ENCODE data around the gene GAL3ST2.
"Not testable (repeated sequence)": the region's sequence is repeated elsewhere in the genome, so short reads cannot be mapped to it uniquely, and the experiment has no call there.

GAL3ST2 gene

DNA sequence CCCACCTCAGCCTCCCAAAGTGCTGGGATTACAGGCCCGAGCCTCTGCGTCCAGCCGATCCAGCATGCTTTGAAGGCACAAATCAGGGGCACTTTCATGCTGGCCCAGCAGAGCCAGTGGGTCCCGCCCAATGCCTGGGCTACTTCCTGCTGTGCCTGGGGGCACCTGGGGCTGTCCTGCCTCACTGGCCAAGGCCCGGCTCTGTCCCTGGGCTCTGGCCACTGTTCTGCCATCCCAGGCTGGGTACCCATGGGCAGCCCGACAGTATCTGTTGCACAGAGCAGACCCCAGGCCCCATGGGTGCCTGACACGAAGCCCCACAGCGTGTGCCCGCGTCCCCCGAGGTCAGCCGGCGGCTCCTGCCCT, 6.8 kb upstream of the GAL3ST2 start:
- DNase-seq = no peak

DNA sequence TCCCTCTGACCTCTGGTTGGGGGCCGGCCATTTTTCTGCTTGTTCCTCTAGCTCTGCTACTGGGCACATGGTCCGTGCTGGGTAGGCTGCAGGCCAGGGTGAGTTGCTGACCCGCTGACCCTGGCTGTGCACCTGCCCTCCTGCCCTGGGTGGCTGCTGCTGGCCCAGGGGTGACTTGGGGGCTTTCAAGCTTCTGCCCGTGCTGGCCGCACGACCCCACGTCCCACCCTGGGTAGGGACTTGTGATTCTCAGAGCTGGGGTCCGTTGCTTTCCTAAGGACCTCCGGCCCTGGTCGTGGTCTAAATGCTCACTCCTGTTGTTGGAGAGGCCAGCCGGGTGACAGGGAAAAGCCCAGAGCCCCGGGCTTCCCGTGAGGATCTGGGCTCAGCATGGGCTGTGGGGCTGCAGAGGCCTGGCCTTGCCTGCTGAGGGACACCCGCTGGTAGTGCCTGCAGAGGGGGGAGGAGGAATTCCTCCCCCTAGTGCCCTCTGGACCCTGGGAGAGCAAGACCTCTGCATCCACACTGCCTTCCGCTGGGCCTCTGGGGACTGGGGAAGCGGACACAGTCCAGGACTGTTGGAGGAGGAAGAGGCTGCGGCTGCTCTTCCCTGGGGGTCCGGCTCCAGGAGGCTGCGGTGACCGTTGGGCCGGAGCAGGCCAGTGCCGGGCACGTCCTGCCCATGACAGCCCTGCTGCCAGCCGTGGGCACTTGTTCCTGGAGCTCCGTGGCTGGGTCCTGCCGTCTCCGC, 6.3 kb upstream of the GAL3ST2 start:
- DNase-seq = no peak

DNA sequence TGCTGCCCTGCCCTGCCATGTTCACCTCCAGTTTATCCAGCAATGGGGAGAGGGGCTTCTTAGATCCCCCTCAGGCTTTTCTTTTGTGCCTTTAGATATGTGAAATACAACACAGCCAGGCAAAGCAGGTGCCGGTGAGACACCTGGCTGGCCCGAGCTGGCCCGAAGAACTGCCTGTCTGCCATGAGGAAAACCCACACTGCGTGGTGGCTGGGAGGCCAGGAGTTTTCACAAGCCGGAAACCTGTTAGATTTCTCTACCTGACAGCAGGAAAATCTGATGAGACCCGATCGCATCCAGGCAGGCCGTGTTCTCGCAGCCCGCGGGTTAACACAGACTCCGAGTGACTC, 5.7 kb upstream of the GAL3ST2 start:
- DNase-seq = no peak

DNA sequence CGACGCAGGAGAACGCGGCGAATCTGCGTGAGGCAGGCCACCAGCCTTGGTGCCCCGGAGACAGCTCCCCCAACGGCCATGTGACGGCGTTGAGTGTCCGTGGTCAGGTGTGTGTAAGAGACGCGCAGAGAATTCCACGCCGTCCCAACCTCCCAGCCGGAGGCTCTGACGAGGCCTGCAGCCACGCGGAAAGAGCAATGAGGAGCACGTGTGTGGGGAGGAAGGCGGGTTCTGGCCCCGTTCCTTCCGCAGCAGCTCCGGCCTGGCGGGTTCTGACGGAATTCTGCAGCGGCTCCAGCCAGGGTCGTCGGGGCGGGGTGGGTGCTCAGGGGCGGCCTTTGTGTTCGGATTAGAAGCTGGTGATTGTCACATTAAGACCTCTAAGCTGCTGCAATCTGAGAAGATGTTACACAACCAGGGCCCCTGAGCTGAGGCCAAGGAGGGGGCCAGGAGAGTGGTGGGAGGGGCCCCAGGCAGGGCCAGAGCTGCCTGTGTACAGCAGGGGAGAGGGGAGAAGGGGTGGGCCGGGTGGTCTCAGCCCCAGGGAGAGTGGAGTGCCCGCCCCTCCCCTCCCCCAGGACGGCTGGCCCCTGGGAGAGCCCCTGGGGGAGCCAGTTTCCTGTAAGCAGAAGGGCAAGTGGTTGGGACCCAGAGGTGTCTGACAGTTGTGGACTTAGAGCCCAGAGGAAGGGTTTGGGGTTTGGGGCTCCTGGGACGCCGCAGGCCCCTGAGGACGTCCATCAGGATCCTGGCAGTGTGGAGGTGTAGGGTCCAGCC, 5.1 kb upstream of the GAL3ST2 start:
- DNase-seq = no peak

DNA sequence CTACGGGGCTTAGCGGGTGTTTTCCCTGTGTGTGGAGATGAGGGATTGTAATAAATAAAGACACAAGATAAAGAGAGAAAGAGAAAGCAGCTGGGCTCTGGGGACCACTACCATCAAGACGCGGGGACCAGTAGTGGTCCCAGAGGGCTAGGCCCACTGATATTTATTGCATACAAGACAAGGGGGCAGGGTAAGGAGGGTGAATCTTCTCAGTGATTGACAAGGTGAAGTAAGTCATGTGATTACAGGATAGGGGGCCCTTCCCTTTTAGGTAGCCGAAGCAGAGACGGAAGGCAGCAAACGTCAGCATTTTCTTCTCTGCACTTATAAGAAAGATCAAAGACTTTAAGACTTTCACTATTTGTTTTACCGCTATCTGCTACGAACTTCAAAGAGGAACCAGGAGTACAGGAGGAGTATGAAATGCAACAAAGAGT, 4.5 kb upstream of the GAL3ST2 start:
- DNase-seq = no peak

DNA sequence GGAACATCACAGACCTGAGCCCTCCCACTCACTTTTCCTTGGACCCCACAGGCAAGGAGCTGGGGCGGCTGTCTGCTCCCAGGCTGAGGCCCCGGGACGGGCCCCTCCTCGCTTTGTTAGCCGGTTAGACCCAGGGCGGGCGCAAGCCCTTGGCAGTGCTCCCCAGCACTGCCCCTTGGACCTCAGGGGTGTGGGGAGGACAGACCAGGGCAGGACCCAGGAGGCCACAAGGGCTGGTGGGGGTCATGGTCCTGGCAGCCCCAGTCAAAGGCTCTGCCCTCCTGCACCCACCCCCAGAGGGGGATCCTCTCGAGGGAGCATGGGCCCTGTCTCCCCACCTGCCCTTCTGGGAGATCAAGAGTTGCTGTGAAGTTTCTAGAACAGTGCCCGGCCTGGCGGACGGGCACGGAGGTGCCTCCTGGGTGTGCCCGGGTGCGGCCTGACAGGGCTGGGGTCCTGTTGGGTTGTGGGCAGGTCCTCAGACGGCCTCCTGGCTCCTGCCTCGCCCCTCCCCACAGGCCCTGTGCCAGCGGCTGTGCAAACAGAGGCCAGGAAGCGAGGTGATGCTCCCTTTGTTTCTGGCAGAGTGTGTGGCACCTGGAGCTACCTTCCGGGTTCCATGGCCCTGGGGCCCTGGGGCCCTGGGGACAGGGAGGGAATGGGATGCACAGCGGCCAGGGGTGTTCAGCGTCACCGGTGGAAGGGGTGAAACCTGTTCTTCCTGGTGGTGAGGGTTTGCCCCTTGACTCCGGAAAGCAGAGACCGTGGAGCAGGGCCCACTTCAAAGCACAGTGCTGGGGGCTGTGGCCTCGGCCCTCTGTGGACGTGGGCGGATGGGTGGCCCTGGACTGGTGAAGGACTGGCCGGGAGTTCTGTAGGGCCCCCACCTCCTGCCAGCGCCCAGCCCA, 2.9 kb upstream of the GAL3ST2 start:
- peak; percentile 81 for DNase-seq

DNA sequence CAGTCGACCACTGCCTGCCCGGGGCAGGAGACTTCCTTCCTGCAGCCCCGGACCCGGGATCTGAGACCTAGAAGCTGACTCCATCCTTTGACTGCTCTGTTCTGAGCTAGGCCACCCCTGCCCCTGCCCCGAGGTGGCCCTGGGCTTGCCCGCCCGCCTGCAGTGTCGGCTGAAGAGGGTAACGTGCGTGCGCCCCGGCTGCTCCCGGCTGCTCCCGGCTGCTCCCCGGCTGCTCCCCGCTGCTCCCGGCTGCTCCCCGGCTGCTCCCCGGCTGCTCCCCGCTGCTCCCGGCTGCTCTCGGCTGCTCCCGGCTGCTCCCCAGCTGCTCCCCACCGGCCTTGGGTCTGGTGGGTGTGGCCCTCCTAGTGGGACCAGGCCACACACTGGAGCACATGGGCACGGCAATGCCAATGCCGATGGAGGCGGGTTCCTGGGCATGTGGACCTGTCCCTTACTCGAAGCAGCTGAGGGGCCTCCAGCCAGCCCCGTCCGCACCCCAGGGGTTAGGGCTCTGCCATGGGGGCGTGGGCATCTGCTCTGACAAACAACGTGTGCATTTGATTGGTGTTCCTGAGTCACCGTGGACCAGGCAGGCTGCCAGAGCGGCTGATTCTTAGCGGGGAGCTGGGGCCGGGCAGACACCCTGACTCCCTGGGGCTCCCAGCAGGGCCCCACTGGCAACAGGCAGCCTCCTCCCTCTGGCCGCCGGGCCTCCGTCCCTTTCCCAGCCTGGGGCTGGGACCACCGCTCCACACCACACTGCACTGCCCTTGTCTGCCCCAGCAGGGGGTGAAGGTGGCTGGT, 2.0 kb upstream of the GAL3ST2 start:
- DNase-seq = peak; percentile 33

DNA sequence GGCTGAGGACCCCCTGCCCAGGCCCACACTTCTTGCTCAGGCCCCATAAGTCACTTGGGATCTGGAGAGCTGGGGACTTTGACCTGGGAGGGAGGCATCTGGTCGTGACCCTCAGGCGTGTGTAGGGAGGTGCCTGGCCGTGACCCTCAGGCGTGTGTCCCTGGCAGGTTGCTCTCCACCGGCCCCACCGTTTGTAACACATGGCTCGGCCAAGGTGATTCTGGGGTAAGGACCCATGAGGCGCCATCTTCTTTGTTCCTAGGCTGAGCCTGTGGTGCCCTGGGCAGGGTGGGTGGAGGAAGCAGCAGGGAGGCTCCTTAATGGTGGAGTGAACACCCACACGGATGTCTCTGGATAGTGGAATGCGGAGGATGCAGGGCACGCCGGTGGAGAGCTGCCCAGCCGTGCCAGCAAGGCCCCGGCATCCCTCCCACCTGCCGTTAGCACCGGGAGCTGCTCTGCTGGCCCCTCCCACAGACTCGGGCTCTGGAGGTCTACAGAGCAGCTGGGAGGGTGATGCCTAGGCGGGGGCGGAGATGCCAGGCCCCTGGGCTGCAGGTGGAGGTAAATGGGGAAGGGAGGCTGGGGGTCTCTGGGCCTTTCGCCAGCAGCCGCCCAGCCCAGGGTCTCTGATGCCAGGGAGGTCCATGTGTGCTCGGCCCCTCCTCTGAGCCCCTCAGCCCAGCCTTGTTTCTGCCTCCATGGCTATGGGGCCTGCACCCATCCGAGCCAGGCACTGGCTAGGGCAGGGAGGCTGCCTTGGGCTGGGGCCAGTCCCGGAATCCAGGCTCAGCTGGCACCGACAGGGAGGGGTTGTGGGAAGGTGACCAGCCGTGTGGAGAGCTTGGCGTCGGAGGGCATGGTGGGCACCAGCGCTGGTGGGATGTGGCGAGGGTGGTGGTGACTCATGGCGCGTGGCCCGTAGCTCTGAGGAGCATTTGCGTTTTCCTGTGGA, 1.1 kb upstream of the GAL3ST2 start:
- DNase-seq = no peak

DNA sequence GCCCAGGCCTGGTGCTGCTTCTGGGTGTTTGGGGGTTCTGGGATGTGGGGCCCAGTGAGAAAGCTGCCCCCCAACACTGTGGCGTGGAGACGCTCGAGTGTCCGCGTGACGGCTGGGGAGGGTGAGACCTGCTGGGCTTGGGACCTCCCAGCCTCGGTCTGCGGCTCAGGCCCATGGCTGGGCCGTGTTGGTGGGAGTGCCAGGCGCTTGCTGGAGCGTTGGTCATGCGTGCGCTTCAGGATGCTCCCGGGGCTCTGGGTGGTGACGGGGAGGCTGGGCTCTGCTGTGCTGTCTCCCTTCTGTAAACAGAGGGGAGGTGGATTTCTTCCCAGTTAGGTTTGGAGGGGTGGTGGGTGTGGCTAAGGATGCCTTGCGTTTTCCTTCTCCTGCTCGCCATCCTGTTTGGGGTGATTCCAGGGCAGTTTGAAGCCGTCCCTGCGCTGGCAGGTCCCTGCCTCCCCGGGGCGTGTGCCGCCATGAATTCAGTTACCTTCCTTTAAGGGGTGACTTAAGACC, 606 bp downstream of the GAL3ST2 start:
- no peak for DNase-seq

DNA sequence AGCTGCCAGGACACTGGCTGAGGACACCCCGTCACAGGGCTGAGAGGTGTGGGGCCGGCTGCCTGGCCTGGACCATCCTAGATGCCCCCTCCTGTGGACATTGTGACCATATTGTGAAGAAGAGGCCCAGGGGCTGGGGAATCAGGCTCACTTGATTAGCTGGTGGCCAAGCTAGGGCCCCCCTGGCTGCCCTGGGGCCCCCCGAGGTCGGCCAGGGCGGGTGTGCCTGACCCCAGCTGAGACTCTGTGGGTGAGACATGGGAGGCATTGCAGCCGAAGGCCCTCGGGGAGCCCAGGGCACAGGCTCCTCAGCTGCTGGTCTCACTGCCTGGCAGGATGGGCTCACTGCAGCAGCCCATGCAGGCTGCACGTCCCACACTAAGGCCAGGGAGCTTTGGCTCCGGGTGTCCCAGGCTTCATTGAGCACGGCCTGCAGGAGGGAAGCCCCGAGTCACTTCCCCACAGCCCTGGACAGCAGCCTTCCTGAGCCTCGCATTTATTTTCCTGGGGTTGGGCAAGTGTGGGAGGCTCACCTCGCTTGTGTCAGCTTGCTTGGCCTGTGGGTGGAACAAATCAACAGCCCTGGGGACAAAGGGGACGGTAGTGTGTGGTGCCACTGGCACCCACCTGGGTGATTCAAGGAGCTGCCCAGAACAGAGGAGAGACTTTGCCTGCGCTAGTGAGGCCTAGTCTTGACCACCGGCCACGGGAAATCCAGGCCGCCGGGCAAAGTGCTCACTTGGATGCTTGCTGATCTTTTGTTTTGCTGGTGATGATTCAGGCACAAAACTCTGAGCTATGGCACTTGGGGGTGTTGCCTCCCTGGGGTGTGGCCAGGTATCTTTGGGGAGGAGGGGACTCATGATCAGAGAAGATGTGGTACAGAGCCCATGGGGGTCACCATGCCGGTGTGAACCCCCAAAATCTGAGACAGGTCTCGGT, 1.3 kb downstream of the GAL3ST2 start:
- DNase-seq = no peak

DNA sequence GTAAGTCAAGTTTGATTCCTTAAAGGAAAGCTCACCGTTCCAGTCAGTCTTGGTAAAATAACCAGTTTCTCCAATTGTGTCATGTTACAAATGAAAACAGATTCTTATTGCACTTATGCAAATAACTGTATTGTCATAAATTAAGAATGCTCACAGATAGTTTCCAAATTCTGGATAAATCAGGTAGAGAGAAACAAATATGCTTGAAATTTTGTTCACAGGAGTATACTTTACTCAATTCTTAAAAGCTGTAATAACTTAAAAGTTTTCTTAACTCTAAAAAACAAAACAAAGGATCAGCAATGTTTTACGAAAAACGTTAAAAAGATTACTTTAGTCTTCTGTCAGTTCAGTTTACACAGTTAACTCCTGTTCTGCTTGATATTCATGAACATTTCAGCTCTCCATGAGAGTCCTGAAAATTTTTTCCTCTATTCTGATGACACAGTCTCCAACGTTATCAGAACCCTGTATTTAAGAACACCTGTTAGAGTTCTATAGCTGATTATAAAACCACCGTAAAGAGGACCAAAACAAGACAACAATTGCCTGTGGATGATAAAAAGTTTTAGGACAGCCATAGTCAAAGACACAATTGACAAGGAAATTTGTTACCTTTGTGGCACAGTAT, 4.4 kb downstream of the GAL3ST2 start:
- DNase-seq = no peak

DNA sequence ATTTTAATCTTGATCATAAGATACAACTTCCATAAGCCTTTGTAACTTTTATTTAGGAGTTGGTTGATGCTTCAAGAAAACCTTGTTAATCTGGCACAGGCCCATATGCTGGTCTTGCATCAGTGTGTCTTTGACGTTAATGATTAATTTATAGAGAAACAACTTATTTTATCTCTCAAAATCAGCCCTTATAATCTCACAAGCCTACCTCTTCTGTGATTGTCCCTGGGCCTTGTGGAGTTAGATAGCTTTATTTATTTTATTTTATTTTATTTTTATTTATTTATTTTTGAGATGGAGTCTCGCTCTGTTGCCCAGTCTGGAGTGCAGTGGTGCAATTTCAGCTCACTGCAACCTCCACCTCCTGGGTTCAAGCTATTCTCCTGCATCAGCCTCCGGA, 5.4 kb downstream of the GAL3ST2 start:
- not testable (repeated sequence) for DNase-seq

DNA sequence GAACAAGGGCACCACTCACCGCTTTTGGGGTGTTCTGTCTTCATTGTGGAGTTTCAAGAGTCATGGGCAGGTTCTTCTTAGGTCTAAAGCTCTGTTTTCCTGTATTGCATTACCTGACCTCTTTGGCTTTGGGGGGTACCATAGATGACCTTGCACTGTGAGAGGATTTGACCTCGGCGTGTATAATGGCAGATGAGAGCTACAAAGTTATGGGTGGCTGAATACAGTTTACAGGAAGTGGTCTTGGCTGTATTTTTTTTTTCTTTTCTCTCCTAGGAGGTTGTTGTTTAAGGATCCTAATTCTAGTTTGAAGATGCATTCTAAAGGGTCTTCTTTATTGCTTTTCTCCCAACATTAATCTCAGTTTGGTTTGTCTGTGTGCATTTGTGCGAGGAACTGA, 11.5 kb downstream of the GAL3ST2 start:
- no peak for DNase-seq

DNA sequence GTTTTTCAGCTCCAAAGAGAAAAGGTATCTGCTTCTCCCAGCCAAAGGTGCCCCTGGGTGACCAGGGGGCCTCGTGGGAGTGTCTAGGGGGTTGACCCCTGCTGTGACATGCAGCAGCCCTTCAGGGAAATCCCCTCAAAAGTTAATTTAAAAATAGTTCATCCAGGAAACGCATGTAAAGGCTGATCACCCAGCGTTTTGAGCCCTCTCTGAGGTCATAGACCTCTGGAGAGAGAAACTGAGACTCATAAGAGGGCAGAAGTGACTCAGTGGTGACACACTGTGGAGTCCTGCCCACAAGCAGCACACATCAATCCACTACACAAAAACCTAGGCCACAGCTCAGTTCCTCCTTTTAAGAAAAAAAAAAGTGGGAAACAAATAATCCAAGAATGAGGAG, 11.9 kb downstream of the GAL3ST2 start:
- no peak for DNase-seq

DNA sequence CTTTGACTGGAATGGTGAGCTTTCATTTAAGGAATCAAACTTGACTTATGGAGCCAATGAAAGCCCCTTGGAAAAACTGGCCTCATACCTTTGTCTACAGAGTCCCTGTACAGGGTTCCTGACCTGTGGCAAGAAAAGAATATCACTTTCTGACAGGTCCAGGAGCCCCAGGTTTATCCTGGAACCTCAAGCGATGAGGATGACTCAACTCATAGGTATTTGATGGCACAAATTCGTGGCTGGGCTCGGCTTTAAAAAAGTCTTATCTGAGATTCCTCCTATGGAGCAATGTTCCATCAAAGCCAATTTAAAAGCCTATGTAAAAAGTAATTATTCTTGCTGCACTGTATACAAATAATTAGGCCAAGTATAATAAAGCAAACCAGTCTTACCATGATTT, 14.8 kb downstream of the GAL3ST2 start:
- DNase-seq = not testable (repeated sequence)

DNA sequence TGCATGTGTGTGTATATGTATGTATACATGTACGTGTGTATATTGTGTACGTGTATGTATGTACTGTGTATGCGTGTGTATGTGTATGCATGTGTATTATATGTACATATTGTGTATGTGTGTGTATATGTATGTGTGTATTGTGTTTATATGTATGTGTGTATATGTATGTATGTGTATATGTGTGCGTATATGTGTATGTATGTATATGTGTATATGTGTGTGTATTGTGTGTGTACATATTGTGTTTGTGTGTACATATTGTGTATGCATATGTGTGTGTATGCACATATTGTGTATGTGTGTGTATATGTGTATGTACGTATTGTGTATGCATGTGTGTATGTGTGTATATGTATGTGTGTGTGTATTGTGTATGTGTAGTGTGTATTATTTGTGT, 16.8 kb downstream of the GAL3ST2 start:
- DNase-seq = no peak

DNA sequence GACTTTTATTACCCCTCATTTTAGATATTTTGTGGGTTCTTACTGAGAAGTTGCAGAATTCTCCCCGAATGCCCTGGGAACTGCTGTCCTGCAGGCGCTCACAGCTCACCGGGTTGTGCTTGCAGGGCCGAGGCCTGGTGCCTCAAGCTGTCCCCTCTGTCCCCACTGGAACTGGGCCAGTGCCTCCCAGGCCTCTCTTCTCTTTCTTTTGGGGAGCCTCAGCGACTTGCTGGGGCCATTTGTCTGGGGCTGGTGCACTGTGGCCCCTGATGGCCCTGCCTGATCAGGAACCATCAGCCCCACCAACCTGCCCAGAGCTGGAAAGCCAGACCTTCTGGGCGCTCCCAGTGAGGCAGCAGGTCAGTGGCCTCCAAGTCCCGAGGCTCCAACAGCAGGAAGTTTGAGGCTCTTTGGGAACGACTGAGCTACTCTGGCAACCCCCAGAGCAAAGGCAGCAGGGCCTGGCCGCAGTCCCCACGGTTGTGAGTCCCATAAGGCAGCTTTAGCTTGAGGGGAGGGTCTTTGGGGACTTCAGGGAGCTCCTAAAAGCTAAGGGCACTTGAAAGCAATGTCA, 17.7 kb downstream of the GAL3ST2 start:
- DNase-seq = no peak

DNA sequence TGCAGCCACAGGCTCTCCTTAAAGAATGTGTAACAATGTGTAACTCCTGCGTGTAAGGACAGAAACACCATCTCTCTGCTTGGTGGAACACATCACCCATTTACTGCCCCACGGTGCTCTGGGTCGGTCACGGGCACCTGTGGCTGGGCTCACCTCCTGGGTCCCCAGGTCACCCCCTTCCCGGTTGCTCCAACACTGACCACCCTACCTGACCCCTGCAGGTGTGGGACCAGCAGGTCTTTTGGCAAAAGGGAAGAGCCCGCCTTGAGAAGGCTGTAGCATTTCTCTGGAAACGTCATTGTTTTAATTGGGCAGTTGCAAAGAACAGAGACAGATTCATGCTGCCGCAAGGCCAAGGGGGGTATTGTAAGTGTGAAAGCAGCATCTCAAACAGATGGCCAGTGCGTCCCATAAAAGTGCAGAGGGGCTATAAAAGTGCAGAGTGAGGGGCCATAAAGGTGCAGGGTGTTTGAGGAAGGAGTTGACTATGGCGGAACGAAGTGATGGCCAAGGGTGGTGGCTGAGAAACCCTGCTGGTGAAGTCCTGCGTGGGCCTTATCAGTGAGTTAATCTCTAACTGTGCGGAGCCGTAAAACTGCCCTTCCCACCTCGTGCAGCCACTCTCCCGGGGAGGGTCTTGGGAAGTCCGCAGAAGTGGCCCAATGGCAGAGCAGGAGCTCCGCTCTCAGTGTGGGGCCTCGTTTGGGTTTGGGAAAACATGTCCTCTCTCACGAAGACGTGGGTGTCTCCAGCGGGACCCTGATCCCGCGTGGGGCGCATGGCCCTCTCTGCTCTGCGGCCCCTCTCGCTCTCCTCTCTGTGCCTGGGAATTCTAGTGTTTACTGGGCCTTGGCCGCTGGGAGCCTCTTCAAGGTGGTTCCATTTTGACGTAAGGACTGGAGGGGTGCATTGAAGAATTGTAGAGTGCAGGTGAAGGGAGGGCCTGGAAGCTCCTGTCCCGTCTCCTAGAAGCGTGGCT, 18.7 kb downstream of the GAL3ST2 start:
- DNase-seq = no peak
